Ammon's horn (tissue), 1 donor: ENCODE results near the gene NDUFB10.

Experiments
- DNase-seq: peaks from one replicate; pipeline ENCODE4 v3.0.0-alpha.2; 2016; ENCODE audit warnings: low spot score

NDUFB10 gene

GRCh38 chr16:2002406-2003230 lies 43.3 kb downstream of the NDUFB10 start:
- DNase-seq, result no peak

GRCh38 chr16:2003231-2003826 lies 44.0 kb downstream of the NDUFB10 start:
- DNase-seq, result no peak

- peak; percentile 73 for DNase-seq
Observed at GRCh38 chr16:2003827-2004641, 44.7 kb downstream of the NDUFB10 start.

- DNase-seq, result no peak
Observed at GRCh38 chr16:2004795-2005517, 45.6 kb downstream of the NDUFB10 start.

GRCh38 chr16:2005646-2006045 lies 46.3 kb downstream of the NDUFB10 start:
- no peak for DNase-seq

- DNase-seq, result no peak
Observed at GRCh38 chr16:2006317-2006716, 47.0 kb downstream of the NDUFB10 start.

- no peak for DNase-seq
Observed at GRCh38 chr16:2007081-2007836, 47.9 kb downstream of the NDUFB10 start.

- no peak for DNase-seq
Observed at GRCh38 chr16:2008009-2008526, 48.7 kb downstream of the NDUFB10 start.

- DNase-seq, result no peak
Observed at GRCh38 chr16:2008631-2009163, 49.4 kb downstream of the NDUFB10 start.

GRCh38 chr16:2009164-2009711 lies 49.9 kb downstream of the NDUFB10 start:
- DNase-seq, result no peak

- peak; percentile 82 for DNase-seq
Observed at GRCh38 chr16:2009791-2010510, 50.6 kb downstream of the NDUFB10 start, which contains the start of gene ZNF598. Gene ZNF598 (minus strand): TSS chr16:2009821.
